ENCODE results near the gene KLK5.

KLK5 gene

GRCh38 chr19:50957587-50957986 lies 4.7 kb upstream of the KLK5 start:
- TF ChIP-seq CTCF (IDR thresholded peaks at IDR 0.05; ENCODE audit: low read depth, low read length), result no peak
- H3K4me3 ChIP-seq (ENCODE audit: low read depth, low read length), result no peak overlapping the region

- no peak overlapping the region for H3K4me3 ChIP-seq (ENCODE audit: low read depth, low read length)
- no peak for TF ChIP-seq CTCF (IDR thresholded peaks at IDR 0.05; ENCODE audit: low read depth, low read length)
Measured at GRCh38 chr19:50949861-50950260, 3.0 kb downstream of the KLK5 start.

GRCh38 chr19:50947123-50947522 lies 5.7 kb downstream of the KLK5 start:
- no peak overlapping the region for H3K4me3 ChIP-seq (ENCODE audit: low read depth, low read length)

GRCh38 chr19:50944795-50945194 lies 8.0 kb downstream of the KLK5 start:
- no peak for TF ChIP-seq CTCF (IDR thresholded peaks at IDR 0.05; ENCODE audit: low read depth, low read length)
- no peak overlapping the region for H3K4me3 ChIP-seq (ENCODE audit: low read depth, low read length)

More at GRCh38 chr19:50947123-50947522, 5.7 kb downstream of the KLK5 start:
- TF ChIP-seq CTCF (IDR thresholded peaks at IDR 0.05; ENCODE audit: low read depth, low read length), result no peak

- no peak for TF ChIP-seq CTCF (IDR thresholded peaks at IDR 0.05; ENCODE audit: low read depth, low read length)
- H3K4me3 ChIP-seq (ENCODE audit: low read depth, low read length), result no peak overlapping the region
Measured at GRCh38 chr19:50943074-50943828, 9.6 kb downstream of the KLK5 start.

- no peak overlapping the region for H3K4me3 ChIP-seq (ENCODE audit: low read depth, low read length)
- TF ChIP-seq CTCF (IDR thresholded peaks at IDR 0.05; ENCODE audit: low read depth, low read length), result no peak
Measured at GRCh38 chr19:50939596-50939995, 13.2 kb downstream of the KLK5 start.

- no peak overlapping the region for H3K4me3 ChIP-seq (ENCODE audit: low read depth, low read length)
- TF ChIP-seq CTCF (IDR thresholded peaks at IDR 0.05; ENCODE audit: low read depth, low read length), result no peak
Measured at GRCh38 chr19:50933640-50934039, 19.2 kb downstream of the KLK5 start.

Measured in WI38 (cell line).